Measurements from ENCODE around the gene ANAPC2. TPM values are rescaled to one million over a fixed set of nuclear protein-coding genes. Genes with fewer than 3 reads are reported as not detected.
A peak's percentile ranks its signal among the peaks of the same experiment; 100 is the strongest.

Gene ANAPC2
- polyA plus RNA-seq, 3 donors, result 29.1 to 34.5 (median 31.9) TPM

- DNase-seq (ENCODE audit: low read depth in 3 of 3, low spot score in 2 of 3), result no peak
Measured at GRCh38 chr9:137134191-137134590, 54.2 kb downstream of the ANAPC2 start.

- no peak for DNase-seq (ENCODE audit: low read depth in 3 of 3, low spot score in 2 of 3)
Measured at GRCh38 chr9:137130176-137130755, 58.1 kb downstream of the ANAPC2 start.

GRCh38 chr9:137129456-137130175, 58.7 kb downstream of the ANAPC2 start:
- DNase-seq (ENCODE audit: low read depth in 3 of 3, low spot score in 2 of 3), result peak; percentile 62 to 78 (median 63)

- DNase-seq (ENCODE audit: low read depth in 3 of 3, low spot score in 2 of 3), result no peak
Measured at GRCh38 chr9:137128862-137129455, 59.4 kb downstream of the ANAPC2 start.

GRCh38 chr9:137128158-137128861, 60.0 kb downstream of the ANAPC2 start:
- DNase-seq (ENCODE audit: low read depth in 3 of 3, low spot score in 2 of 3), result no peak

GRCh38 chr9:137127301-137128157, 60.8 kb downstream of the ANAPC2 start:
- no peak for DNase-seq (ENCODE audit: low read depth in 3 of 3, low spot score in 2 of 3)

GRCh38 chr9:137126786-137127185, 61.6 kb downstream of the ANAPC2 start:
- no peak for DNase-seq (ENCODE audit: low read depth in 3 of 3, low spot score in 2 of 3)

Other genes starting within 250 kb of the ANAPC2 start
- 10 to 100 TPM; 32.5 to 43.5 (median 38.4) TPM for gene FBXW5, start 243.8 kb downstream of the ANAPC2 start, polyA plus RNA-seq (ENCODE audit: insufficient read length in 3 of 3)
- under 1 TPM; 0.28 to 0.58 (median 0.46) TPM for gene C8G, start 243.3 kb downstream of the ANAPC2 start, polyA plus RNA-seq (ENCODE audit: insufficient read length in 3 of 3)
- gene LCN12, start 236.3 kb downstream of the ANAPC2 start, polyA plus RNA-seq (ENCODE audit: insufficient read length in 3 of 3), result 10 to 100 TPM; 13.1 to 18.8 (median 15.9) TPM
- 10 to 100 TPM; 20.9 to 29.3 (median 25.4) TPM for gene PTGDS, start 211.1 kb downstream of the ANAPC2 start, polyA plus RNA-seq (ENCODE audit: insufficient read length in 3 of 3)
- under 1 TPM; 0.03 to 0.23 (median 0.12) TPM for gene LCNL1, start 205.6 kb downstream of the ANAPC2 start, polyA plus RNA-seq (ENCODE audit: insufficient read length in 3 of 3)
- gene PAXX, start 196.1 kb downstream of the ANAPC2 start, polyA plus RNA-seq (ENCODE audit: insufficient read length in 3 of 3), result 10 to 100 TPM; 22.3 to 27.0 (median 24.4) TPM
- gene CLIC3, start 192.0 kb downstream of the ANAPC2 start, polyA plus RNA-seq (ENCODE audit: insufficient read length in 3 of 3), result under 1 TPM in 2 of 3 donors, not detected in 1; 0.36 to 0.38 TPM
- gene ABCA2, start 160.3 kb downstream of the ANAPC2 start, polyA plus RNA-seq (ENCODE audit: insufficient read length in 3 of 3), result 10 to 100 TPM; 42.0 to 49.0 (median 46.3) TPM
- under 1 TPM in 1 of 3 donors, not detected in 2; 0.06 TPM for gene FUT7, start 156.5 kb downstream of the ANAPC2 start, polyA plus RNA-seq (ENCODE audit: insufficient read length in 3 of 3)
- 10 to 100 TPM; 16.3 to 20.1 (median 18.7) TPM for gene NPDC1, start 142.4 kb downstream of the ANAPC2 start, polyA plus RNA-seq (ENCODE audit: insufficient read length in 3 of 3)
- 1 to 10 TPM; 2.9 to 3.9 (median 3.3) TPM for gene ENTPD2, start 134.5 kb downstream of the ANAPC2 start, polyA plus RNA-seq (ENCODE audit: insufficient read length in 3 of 3)
- 1 to 10 TPM; 5.4 to 6.2 (median 5.9) TPM for gene SAPCD2, start 118.0 kb downstream of the ANAPC2 start, polyA plus RNA-seq (ENCODE audit: insufficient read length in 3 of 3)
- 1 to 10 TPM; 3.5 to 5.4 (median 3.8) TPM for gene UAP1L1, start 111.0 kb downstream of the ANAPC2 start, polyA plus RNA-seq (ENCODE audit: insufficient read length in 3 of 3)
- gene MAN1B1, start 101.6 kb downstream of the ANAPC2 start, polyA plus RNA-seq (ENCODE audit: insufficient read length in 3 of 3), result 10 to 100 TPM; 43.6 to 48.3 (median 47.0) TPM
- gene DPP7, start 73.8 kb downstream of the ANAPC2 start, polyA plus RNA-seq (ENCODE audit: insufficient read length in 3 of 3), result 10 to 100 TPM; 11.8 to 19.8 (median 11.9) TPM
- not detected for gene GRIN1, start 49.4 kb downstream of the ANAPC2 start, polyA plus RNA-seq (ENCODE audit: insufficient read length in 3 of 3)
- not detected for gene LRRC26, start 18.5 kb downstream of the ANAPC2 start, polyA plus RNA-seq (ENCODE audit: insufficient read length in 3 of 3)
- gene TMEM210, start 16.5 kb downstream of the ANAPC2 start, polyA plus RNA-seq (ENCODE audit: insufficient read length in 3 of 3), result not detected
- gene SSNA1, start 116 bp upstream of the ANAPC2 start, polyA plus RNA-seq (ENCODE audit: insufficient read length in 3 of 3), result 10 to 100 TPM; 41.4 to 52.2 (median 43.2) TPM
- 10 to 100 TPM; 12.8 to 15.5 (median 13.2) TPM for gene TPRN, start 12.2 kb upstream of the ANAPC2 start, polyA plus RNA-seq (ENCODE audit: insufficient read length in 3 of 3)
- 10 to 100 TPM; 39.7 to 44.3 (median 42.6) TPM for gene TMEM203, start 17.1 kb upstream of the ANAPC2 start, polyA plus RNA-seq (ENCODE audit: insufficient read length in 3 of 3)
- 1 to 10 TPM; 7.6 to 8.2 (median 8.2) TPM for gene NDOR1, start 17.1 kb upstream of the ANAPC2 start, polyA plus RNA-seq (ENCODE audit: insufficient read length in 3 of 3)
- 1 to 10 TPM; 5.1 to 7.2 (median 5.2) TPM for gene RNF208, start 33.7 kb upstream of the ANAPC2 start, polyA plus RNA-seq (ENCODE audit: insufficient read length in 3 of 3)
- 1 to 10 TPM; 3.1 to 6.6 (median 5.6) TPM for gene CYSRT1, start 36.6 kb upstream of the ANAPC2 start, polyA plus RNA-seq (ENCODE audit: insufficient read length in 3 of 3)
- 1 to 10 TPM; 3.0 to 8.0 (median 4.6) TPM for gene RNF224, start 38.9 kb upstream of the ANAPC2 start, polyA plus RNA-seq (ENCODE audit: insufficient read length in 3 of 3)
- 1 to 10 TPM; 2.8 to 6.0 (median 5.2) TPM for gene SLC34A3, start 42.3 kb upstream of the ANAPC2 start, polyA plus RNA-seq (ENCODE audit: insufficient read length in 3 of 3)
- gene TUBB4B, start 52.7 kb upstream of the ANAPC2 start, polyA plus RNA-seq (ENCODE audit: insufficient read length in 3 of 3), result 100 to 1,000 TPM; 332 to 418 (median 352) TPM
- 1 to 10 TPM in 2 of 3 donors, under 1 TPM in 1; 0.75 to 1.6 (median 1.1) TPM for gene STPG3, start 62.7 kb upstream of the ANAPC2 start, polyA plus RNA-seq (ENCODE audit: insufficient read length in 3 of 3)
- 10 to 100 TPM; 45.5 to 54.0 (median 51.3) TPM for gene NELFB, start 66.8 kb upstream of the ANAPC2 start, polyA plus RNA-seq (ENCODE audit: insufficient read length in 3 of 3)
- 1 to 10 TPM; 3.7 to 4.3 (median 4.2) TPM for gene TOR4A, start 89.2 kb upstream of the ANAPC2 start, polyA plus RNA-seq (ENCODE audit: insufficient read length in 3 of 3)
- gene NRARP, start 113.7 kb upstream of the ANAPC2 start, polyA plus RNA-seq (ENCODE audit: insufficient read length in 3 of 3), result 1 to 10 TPM; 5.3 to 7.5 (median 6.4) TPM
- 1 to 10 TPM; 8.7 to 9.2 (median 8.9) TPM for gene EXD3, start 234.6 kb upstream of the ANAPC2 start, polyA plus RNA-seq (ENCODE audit: insufficient read length in 3 of 3)
- gene NOXA1, start 234.8 kb upstream of the ANAPC2 start, polyA plus RNA-seq (ENCODE audit: insufficient read length in 3 of 3), result 1 to 10 TPM; 3.9 to 4.9 (median 4.8) TPM

All from right renal cortex interstitium (tissue), 3 donors.